ENCODE measurements around the gene SPOUT1. TPM values are rescaled to one million over a fixed set of nuclear protein-coding genes. Genes with fewer than 3 reads are reported as not detected.
A peak's percentile ranks its signal among the peaks of the same experiment; 100 is the strongest.

The SPOUT1 gene
- total and polyA plus RNA-seq, 2 experiments from 2014 or later: 24.2 to 52.1 TPM

DNA sequence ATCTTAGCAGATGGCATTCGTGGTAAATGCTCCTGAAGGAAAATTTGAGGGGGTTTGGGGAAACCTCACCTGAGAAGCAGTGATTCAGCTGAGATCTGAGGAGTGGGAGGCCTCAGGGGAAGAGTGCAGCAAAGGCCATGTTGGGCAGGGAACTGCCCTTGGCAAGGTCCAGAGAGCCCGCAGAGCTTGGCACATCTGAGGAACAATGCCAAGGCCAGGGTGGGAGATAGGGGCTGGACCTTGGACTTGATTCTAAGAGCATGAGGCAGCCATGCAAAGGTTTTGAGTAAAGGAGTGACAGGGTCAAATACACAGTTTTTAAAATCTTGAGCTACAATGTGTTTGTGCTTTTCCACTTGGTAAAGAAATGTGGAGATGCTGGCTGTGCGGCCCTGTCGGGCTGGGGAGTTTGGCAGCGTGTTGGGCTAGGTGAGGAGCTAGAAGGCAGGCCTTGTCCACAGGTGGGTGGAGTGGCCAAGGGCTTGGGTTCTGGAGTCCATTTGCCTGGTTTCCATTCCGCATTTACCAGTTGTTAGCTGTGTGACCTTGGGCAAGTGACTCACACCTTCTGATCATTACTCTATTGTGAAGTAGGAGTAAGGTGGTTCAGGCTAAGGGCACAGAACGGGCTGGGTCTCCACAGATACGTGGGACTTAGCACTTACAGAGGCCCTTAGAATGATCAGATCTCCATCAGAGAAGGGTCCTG is 36.5 kb downstream of the SPOUT1 start:
- TF ChIP-seq, protein P1, sequence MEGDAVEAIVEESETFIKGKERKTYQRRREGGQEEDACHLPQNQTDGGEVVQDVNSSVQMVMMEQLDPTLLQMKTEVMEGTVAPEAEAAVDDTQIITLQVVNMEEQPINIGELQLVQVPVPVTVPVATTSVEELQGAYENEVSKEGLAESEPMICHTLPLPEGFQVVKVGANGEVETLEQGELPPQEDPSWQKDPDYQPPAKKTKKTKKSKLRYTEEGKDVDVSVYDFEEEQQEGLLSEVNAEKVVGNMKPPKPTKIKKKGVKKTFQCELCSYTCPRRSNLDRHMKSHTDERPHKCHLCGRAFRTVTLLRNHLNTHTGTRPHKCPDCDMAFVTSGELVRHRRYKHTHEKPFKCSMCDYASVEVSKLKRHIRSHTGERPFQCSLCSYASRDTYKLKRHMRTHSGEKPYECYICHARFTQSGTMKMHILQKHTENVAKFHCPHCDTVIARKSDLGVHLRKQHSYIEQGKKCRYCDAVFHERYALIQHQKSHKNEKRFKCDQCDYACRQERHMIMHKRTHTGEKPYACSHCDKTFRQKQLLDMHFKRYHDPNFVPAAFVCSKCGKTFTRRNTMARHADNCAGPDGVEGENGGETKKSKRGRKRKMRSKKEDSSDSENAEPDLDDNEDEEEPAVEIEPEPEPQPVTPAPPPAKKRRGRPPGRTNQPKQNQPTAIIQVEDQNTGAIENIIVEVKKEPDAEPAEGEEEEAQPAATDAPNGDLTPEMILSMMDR (IDR thresholded peaks at IDR 0.05; ENCODE audit: low read depth, low read length): no peak
- no peak overlapping the region for H3K4me3 ChIP-seq
- no peak for DNase-seq (ENCODE audit: low read depth in 1 of 2, low spot score in 1 of 2)
- H3K27me3 ChIP-seq: no peaks in the 10 kb centered on the region
- H3K9me3 ChIP-seq (ENCODE audit: low read depth): no peaks in the 10 kb centered on the region
- H3K27ac ChIP-seq: no peak overlapping the region
- H3K4me1 ChIP-seq (ENCODE audit: low read depth): peaks cover 2% of the 10 kb centered on the region
- peaks cover 28% of the 10 kb centered on the region for H3K36me3 ChIP-seq

DNA sequence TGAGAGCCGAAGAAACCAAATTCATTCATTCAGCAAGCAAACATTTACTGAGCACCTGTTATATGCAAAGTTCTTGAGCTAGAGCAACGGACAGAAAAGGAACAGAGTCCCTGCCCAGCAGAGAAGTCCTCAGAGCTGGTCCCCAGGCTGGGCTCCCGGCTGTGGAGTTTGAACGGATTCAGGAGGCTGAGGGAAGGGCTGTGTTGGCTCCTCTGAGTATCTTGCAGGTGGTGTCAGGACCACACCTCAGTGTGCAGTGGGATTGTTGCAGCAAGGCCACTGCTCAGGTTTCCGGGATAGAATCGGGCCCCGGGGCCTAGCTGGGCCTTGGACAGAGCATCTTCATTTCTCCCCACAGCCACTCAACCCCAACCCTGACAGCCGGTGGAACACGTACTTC is 37.5 kb downstream of the SPOUT1 start:
- Histone ChIP-seq H3K27ac (no peak overlapping the region), H3K36me3 (peaks cover 23% of the 10 kb centered on the region), H3K27me3 (no peaks in the 10 kb centered on the region), H3K4me3 (no peak overlapping the region), H3K9me3 (ENCODE audit: low read depth) (no peaks in the 10 kb centered on the region), H3K4me1 (ENCODE audit: low read depth) (peaks cover 4% of the 10 kb centered on the region)
- no peak for DNase-seq (ENCODE audit: low read depth in 1 of 2, low spot score in 1 of 2)
- TF ChIP-seq, protein P1 (IDR thresholded peaks at IDR 0.05; ENCODE audit: low read depth, low read length): no peak

DNA sequence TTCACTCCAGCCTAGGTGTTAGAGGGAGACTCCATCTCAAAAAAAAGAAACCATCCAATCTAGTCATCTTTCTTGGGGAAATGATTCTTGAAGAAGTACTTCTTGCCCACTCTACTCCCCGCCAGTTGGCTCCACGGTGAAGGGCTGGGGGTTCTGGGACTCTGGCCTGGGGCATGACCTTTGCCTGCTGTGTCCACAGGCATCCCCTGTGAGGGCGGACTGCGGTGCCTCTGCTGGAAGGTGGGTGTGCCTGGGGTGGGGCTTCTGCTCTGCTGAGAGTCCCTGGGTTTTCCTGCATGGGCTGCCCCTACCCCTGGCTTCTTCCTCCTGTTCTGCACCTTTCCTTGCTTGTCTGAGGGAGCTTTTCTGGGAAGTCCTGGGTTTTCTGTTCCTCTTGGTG is 39.1 kb downstream of the SPOUT1 start:
- Histone ChIP-seq H3K4me1 (ENCODE audit: low read depth) (peaks cover 4% of the 10 kb centered on the region), H3K36me3 (peaks cover 18% of the 10 kb centered on the region), H3K9me3 (ENCODE audit: low read depth) (no peaks in the 10 kb centered on the region), H3K27ac (no peak overlapping the region), H3K27me3 (no peaks in the 10 kb centered on the region), H3K4me3 (no peak overlapping the region)
- no peak for DNase-seq (ENCODE audit: low read depth in 1 of 2, low spot score in 1 of 2)
- TF ChIP-seq, protein P1 (IDR thresholded peaks at IDR 0.05; ENCODE audit: low read depth, low read length): no peak

DNA sequence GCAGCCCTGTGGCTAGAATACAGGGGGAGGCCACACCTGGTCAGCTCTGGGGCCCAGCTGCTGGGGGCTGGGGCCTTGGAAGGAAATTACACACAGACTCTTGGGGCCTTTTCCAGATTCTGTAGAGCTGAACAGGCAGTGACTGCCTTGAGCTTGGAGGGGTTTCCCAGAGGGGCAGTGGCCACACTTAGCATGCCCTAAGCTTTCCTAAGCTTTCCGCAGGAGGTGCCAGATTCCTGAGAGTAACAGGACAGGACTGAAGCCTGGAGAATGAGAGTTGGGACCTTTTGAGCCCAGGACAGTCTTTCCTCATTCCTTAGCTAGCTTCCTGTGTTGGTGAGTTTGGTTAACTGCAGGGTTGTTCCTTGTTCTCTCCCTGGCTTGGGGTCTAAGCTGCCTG is 41.1 kb downstream of the SPOUT1 start:
- TF ChIP-seq, protein P1 (IDR thresholded peaks at IDR 0.05; ENCODE audit: low read depth, low read length): no peak
- H3K27ac ChIP-seq: no peak overlapping the region

DNA sequence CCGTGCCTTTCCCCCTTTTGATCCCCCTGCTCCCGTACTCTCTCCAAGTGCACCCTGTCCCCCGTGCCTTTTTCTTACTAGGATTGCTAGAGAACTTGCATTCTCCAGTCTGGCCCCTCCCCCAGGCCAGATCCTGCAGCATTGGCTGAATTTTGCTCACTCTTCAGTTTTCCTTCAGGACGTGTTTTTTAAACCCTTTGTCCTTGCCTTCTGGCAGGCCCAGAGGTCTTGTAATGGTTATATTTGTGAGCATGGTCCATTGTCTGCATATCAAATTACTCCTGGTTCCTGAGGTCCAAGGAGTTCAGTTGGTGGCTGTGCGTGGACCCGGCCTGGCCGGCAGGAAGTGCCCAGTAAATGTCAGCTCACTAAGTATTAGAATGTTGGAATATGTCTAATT is 41.9 kb downstream of the SPOUT1 start:
- H3K4me3 ChIP-seq: peak overlapping the region; percentile 76
- no peaks in the 10 kb centered on the region for H3K9me3 ChIP-seq (ENCODE audit: low read depth)
- DNase-seq (ENCODE audit: low read depth in 1 of 2, low spot score in 1 of 2): peak; percentile 24
- TF ChIP-seq, protein P1 (IDR thresholded peaks at IDR 0.05; ENCODE audit: low read depth, low read length): no peak
- peaks cover 4% of the 10 kb centered on the region for H3K4me1 ChIP-seq (ENCODE audit: low read depth)
- peaks cover 15% of the 10 kb centered on the region for H3K36me3 ChIP-seq
- no peaks in the 10 kb centered on the region for H3K27me3 ChIP-seq
- H3K27ac ChIP-seq: peak overlapping the region; percentile 71

More for the DNA sequence above, 41.1 kb downstream of the SPOUT1 start:
- Histone ChIP-seq H3K9me3 (ENCODE audit: low read depth) (no peaks in the 10 kb centered on the region), H3K4me3 (peak overlapping the region; percentile 76), H3K27me3 (no peaks in the 10 kb centered on the region), H3K36me3 (peaks cover 18% of the 10 kb centered on the region), H3K4me1 (ENCODE audit: low read depth) (peaks cover 4% of the 10 kb centered on the region)
- DNase-seq (ENCODE audit: low read depth in 1 of 2, low spot score in 1 of 2): no peak
